NCI-H345 treated with DMSO at 0.1 percent for 48 hours (cell line): ENCODE measurements around the gene BCL2L15.

Experiments used
- DNase-seq: peaks from one replicate; lab custom pipeline; 2025; ENCODE audit not compliant: unreplicated experiment; lab: John Stamatoyannopoulos, UW

Gene BCL2L15

GRCh38 chr1:113887402-113888175 lies at the start of gene BCL2L15:
TSS of gene BCL2L15 (minus strand) at chr1:113887581. CDS start at chr1:113887375, 206 bp downstream.
- no peak for DNase-seq

- no peak for DNase-seq
Observed at GRCh38 chr1:113937146-113937545, 49.8 kb upstream of the BCL2L15 start.

- no peak for DNase-seq
Observed at GRCh38 chr1:113935970-113936369, 48.6 kb upstream of the BCL2L15 start.

- DNase-seq: no peak
Observed at GRCh38 chr1:113935176-113935575, 47.8 kb upstream of the BCL2L15 start.

GRCh38 chr1:113934511-113935055 lies 47.2 kb upstream of the BCL2L15 start:
- no peak for DNase-seq

GRCh38 chr1:113934006-113934405 lies 46.6 kb upstream of the BCL2L15 start:
- no peak for DNase-seq

- DNase-seq: no peak
Observed at GRCh38 chr1:113931451-113931851, 44.1 kb upstream of the BCL2L15 start.

- no peak for DNase-seq
Observed at GRCh38 chr1:113930499-113931161, 43.2 kb upstream of the BCL2L15 start.

GRCh38 chr1:113929750-113930498 lies 42.5 kb upstream of the BCL2L15 start:
- DNase-seq: no peak

- peak; percentile 71 for DNase-seq
Observed at GRCh38 chr1:113928941-113929749, 41.8 kb upstream of the BCL2L15 start, which contains the start of gene HIPK1. TSS of gene HIPK1 (plus strand) at chr1:113929324.

- DNase-seq: no peak
Observed at GRCh38 chr1:113928187-113928930, 41.0 kb upstream of the BCL2L15 start.

GRCh38 chr1:113924473-113924872 lies 37.1 kb upstream of the BCL2L15 start:
- DNase-seq: no peak

- DNase-seq: no peak
Observed at GRCh38 chr1:113922957-113923356, 35.6 kb upstream of the BCL2L15 start.

- no peak for DNase-seq
Observed at GRCh38 chr1:113918243-113918642, 30.9 kb upstream of the BCL2L15 start.

- no peak for DNase-seq
Observed at GRCh38 chr1:113917400-113918082, 30.2 kb upstream of the BCL2L15 start.

GRCh38 chr1:113916974-113917373 lies 29.6 kb upstream of the BCL2L15 start:
- DNase-seq: no peak

GRCh38 chr1:113913887-113914664 lies 26.7 kb upstream of the BCL2L15 start:
- no peak for DNase-seq

GRCh38 chr1:113913312-113913668 lies 25.9 kb upstream of the BCL2L15 start:
- no peak for DNase-seq
